Endothelial cell of umbilical vein (primary cell): ENCODE results near the gene UBE2C. TPM values are rescaled to one million over a fixed set of nuclear protein-coding genes. Genes with fewer than 3 reads are reported as not detected.

Experiments used
- BruUV-seq: library from RNA; stranded (reverse); fragments of 400-500 nt; replicated peaks from 2 replicates; lab custom pipeline; 2021; lab: Mats Ljungman, UMichigan
- CTCF ChIA-PET: fragments of 300-600, 350-600 bp; sonication (Branson Sonifier 250); formaldehyde crosslinking; loops from one replicate; lab custom pipeline; 2021; ENCODE audit warnings: antibody characterized with exemption, inconsistent platforms; lab: Charles Lee
- POLR2A ChIA-PET: fragments of 300-600, 350-600 bp; sonication (Branson Sonifier 250); formaldehyde crosslinking; loops from one replicate; lab custom pipeline; 2021; ENCODE audit warnings: antibody characterized with exemption, inconsistent platforms; lab: Charles Lee
- DNase-seq: peaks from one replicate; pipeline ENCODE4 v3.0.0-alpha.2; 2011; ENCODE audit warnings: low read depth, low spot score
- FAIRE-seq: peaks from 2 replicates; lab custom pipeline; 2011; peaks lifted over from hg19 to GRCh38; lab: Jason Lieb, UNC
- H2AFZ ChIP-seq: 2 replicates; pipeline ENCODE4 v1.6.0; 2012; ENCODE audit warnings: low read depth, low read length, control low read depth, inconsistent platforms
- H3K27ac ChIP-seq: 2 replicates; pipeline ENCODE4 v1.5.1; 2011; ENCODE audit warnings: low read depth, mild to moderate bottlenecking, control low read depth, low read length, moderate library complexity; ENCODE audit not compliant: insufficient read depth
- H3K27me3 ChIP-seq, 2 experiments: 2 replicates each; pipeline versions ENCODE4 v1.6.0 to v1.6.1; 2011; ENCODE audit warnings: low read length in 2 of 2, mixed read lengths in 1 of 2; ENCODE audit not compliant: control insufficient read depth in 2 of 2, insufficient read depth in 2 of 2
- H3K36me3 ChIP-seq, 2 experiments: 2 replicates in 1 of 2; 3 replicates in 1 of 2; pipeline ENCODE4 v1.5.1; 2011; ENCODE audit warnings: low read length in 2 of 2, mild to moderate bottlenecking in 1 of 2, moderate library complexity in 1 of 2; ENCODE audit not compliant: control insufficient read depth in 2 of 2, insufficient read depth in 2 of 2; ENCODE audit errors: extremely low read depth in 1 of 2
- H3K4me1 ChIP-seq: 3 replicates; pipeline ENCODE4 v1.5.1; 2011; ENCODE audit warnings: mild to moderate bottlenecking, low read length; ENCODE audit not compliant: control insufficient read depth, insufficient read depth; ENCODE audit errors: extremely low read depth
- H3K4me2 ChIP-seq: 2 replicates; pipeline ENCODE4 v1.6.1; 2011; ENCODE audit warnings: low read length, control low read depth, mixed read lengths; ENCODE audit not compliant: insufficient read depth
- H3K4me3 ChIP-seq, 3 experiments: fragments of 200-600 bp in 1 of 3; sonication (generic), shearing (Covaris generic) in 1 of 3; replicated peaks in 1 of 3; 2 replicates each; pipeline ENCODE4 v1.5.1; 2011 to 2016; ENCODE audit warnings: control low read depth in 3 of 3, low read length in 3 of 3, mild to moderate bottlenecking in 2 of 3, inconsistent platforms in 1 of 3, low read depth in 1 of 3, moderate library complexity in 1 of 3; ENCODE audit not compliant: insufficient read depth in 1 of 3
- H3K79me2 ChIP-seq: 2 replicates; pipeline ENCODE4 v1.6.0; 2012; ENCODE audit warnings: low read length, inconsistent platforms; ENCODE audit not compliant: control insufficient read depth, insufficient read depth
- H3K9ac ChIP-seq: replicated peaks from 2 replicates; pipeline ENCODE3; 2011; ENCODE audit warnings: low read length, control low read depth; ENCODE audit not compliant: insufficient read depth; ENCODE audit errors: extremely low read depth
- H3K9me1 ChIP-seq: replicated peaks from 3 replicates; pipeline ENCODE4 v1.6.0; 2011; ENCODE audit warnings: mild to moderate bottlenecking, low read length; ENCODE audit not compliant: control insufficient read depth, insufficient read depth; ENCODE audit errors: extremely low read depth
- H3K9me3 ChIP-seq: replicated peaks from 2 replicates; pipeline ENCODE4 v1.5.1; 2012; ENCODE audit warnings: low read length, inconsistent platforms; ENCODE audit not compliant: control insufficient read depth, insufficient read depth
- H4K20me1 ChIP-seq: replicated peaks from 2 replicates; pipeline ENCODE3; 2011; ENCODE audit warnings: mild to moderate bottlenecking, low read length; ENCODE audit not compliant: control insufficient read depth, insufficient read depth; ENCODE audit errors: extremely low read depth
- EZH2 ChIP-seq: IDR thresholded peaks from 2 replicates; pipeline ENCODE4 v1.6.1; 2012; ENCODE audit warnings: borderline replicate concordance, low read depth, mild to moderate bottlenecking, moderate library complexity, low read length, inconsistent platforms; ENCODE audit not compliant: severe bottlenecking
- FOS ChIP-seq: IDR thresholded peaks from 2 replicates; pipeline ENCODE4 v1.6.1; 2011; ENCODE audit warnings: mild to moderate bottlenecking, low read length, moderate library complexity, borderline replicate concordance; ENCODE audit not compliant: insufficient read depth
- GATA2 ChIP-seq: IDR thresholded peaks from 2 replicates; pipeline ENCODE4 v1.7.0; 2011; ENCODE audit warnings: low read depth, mild to moderate bottlenecking, moderate library complexity, mixed read lengths, low read length; ENCODE audit not compliant: insufficient read length, insufficient read depth
- JUN ChIP-seq: IDR thresholded peaks from 2 replicates; pipeline ENCODE4 v1.6.1; 2011; ENCODE audit warnings: borderline replicate concordance, low read depth; ENCODE audit not compliant: insufficient read length, insufficient read depth
- MYC ChIP-seq: IDR thresholded peaks from one replicate; pipeline ENCODE4 v1.6.1; 2011; ENCODE audit warnings: mild to moderate bottlenecking, low read depth, low read length
- POLR2A ChIP-seq: IDR thresholded peaks from 2 replicates; pipeline ENCODE4 v1.6.1; 2012; ENCODE audit warnings: low read depth, mild to moderate bottlenecking, control low read depth, low read length
- POLR2AphosphoS5 ChIP-seq: IDR thresholded peaks from 2 replicates; pipeline ENCODE4 v1.6.1; 2012; ENCODE audit warnings: low read depth, mild to moderate bottlenecking, control low read depth, low read length, moderate library complexity; ENCODE audit not compliant: insufficient read depth
- dilution Hi-C: fragments of 300-500 bp; cut with MboI; formaldehyde crosslinking; loops from one replicate; pipeline ENCODE4 v1.15.0; 2019; ENCODE audit warnings: low sequenced_read_pairs; ENCODE audit not compliant: extremely low pct_ligation_motif_present
- intact Hi-C: fragments of 100-400 bp; cut with micrococcal nuclease; formaldehyde crosslinking; loops from one replicate; pipeline ENCODE4 v1.10.0; 2022
- polyA plus RNA-seq, 4 experiments: library from polyadenylated mRNA; depleted of rRNA in 3 of 4; stranded (reverse) in 3 of 4; unstranded in 1 of 4; fragments of >200 nt; gene quantifications; 2 replicates each; pipeline versions ENCODE4 v1.2.1 to v1.2.3, GENCODE V29; 2011 to 2012; ENCODE audit warnings: missing spikeins in 1 of 4
- total RNA-seq: library from RNA; stranded (reverse); gene quantifications from 2 replicates; pipeline ENCODE4 v1.2.3, GENCODE V29; 2021
- TF ChIP-seq, protein P1 (sequence below), 2 donors: IDR thresholded peaks; 1 replicate in 1 of 2; 2 replicates in 1 of 2; pipeline ENCODE4 v1.5.1; 2011; ENCODE audit warnings: low read length in 2 of 2, mild to moderate bottlenecking in 2 of 2, moderate library complexity in 2 of 2, control low read depth in 1 of 2, inconsistent platforms in 1 of 2, low read depth in 1 of 2; ENCODE audit not compliant: insufficient read depth in 1 of 2; ENCODE audit errors: extremely low read depth in 1 of 2
- TF ChIP-seq, protein P2 (sequence below): IDR thresholded peaks from 2 replicates; pipeline ENCODE4 v1.6.1; 2011; ENCODE audit not compliant: insufficient read depth, insufficient read length

Gene UBE2C
- total and polyA plus RNA-seq, 2 donors (not counting 3 experiments of a cell fraction or from before 2014, with no cell fraction given) = 129 to 130 TPM

DNA sequence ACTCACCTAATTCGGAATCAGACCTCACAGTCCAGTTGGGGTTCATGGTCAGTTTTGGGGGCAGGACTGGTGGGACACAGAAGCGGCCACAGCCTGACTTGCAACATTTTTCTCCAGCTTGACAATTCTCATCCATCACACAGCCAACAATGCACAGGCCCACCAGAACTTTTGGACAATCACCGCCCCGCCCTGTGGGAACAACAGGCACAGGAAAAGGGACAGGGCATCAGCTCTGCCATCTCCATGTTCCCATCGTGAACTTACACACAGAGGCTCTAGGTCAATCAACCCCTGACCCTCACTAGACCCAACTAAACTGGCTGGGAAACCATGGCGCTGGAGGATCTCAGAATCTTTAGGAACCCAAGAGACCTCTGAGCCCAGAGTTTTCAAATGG, 37.0 kb upstream of the UBE2C start:
- Histone ChIP-seq H4K20me1 (no peaks in the 10 kb centered on the region), H3K9me1 (no peaks in the 10 kb centered on the region), H3K4me3 (no peak overlapping the region), H3K4me2 (no peak overlapping the region), H2AFZ (no peak overlapping the region), H3K79me2 (no peaks in the 10 kb centered on the region), H3K27me3 (peaks cover 0 to 4% of the 10 kb centered on the region in 2 experiments), H3K4me1 (peaks cover 21% of the 10 kb centered on the region), H3K27ac (no peak overlapping the region), H3K9me3 (no peaks in the 10 kb centered on the region), H3K36me3 (no peaks in the 10 kb centered on the region), H3K9ac (no peak overlapping the region)
- dilution Hi-C loops = no loop called here
- ChIA-PET POLR2A (no interaction called here), CTCF (no interaction called here)
- no peak for DNase-seq
- TF ChIP-seq EZH2 (no peak), POLR2A (no peak), FOS (no peak), MYC (no peak), GATA2 (no peak), POLR2AphosphoS5 (no peak), JUN (no peak)
- TF ChIP-seq, protein P1, sequence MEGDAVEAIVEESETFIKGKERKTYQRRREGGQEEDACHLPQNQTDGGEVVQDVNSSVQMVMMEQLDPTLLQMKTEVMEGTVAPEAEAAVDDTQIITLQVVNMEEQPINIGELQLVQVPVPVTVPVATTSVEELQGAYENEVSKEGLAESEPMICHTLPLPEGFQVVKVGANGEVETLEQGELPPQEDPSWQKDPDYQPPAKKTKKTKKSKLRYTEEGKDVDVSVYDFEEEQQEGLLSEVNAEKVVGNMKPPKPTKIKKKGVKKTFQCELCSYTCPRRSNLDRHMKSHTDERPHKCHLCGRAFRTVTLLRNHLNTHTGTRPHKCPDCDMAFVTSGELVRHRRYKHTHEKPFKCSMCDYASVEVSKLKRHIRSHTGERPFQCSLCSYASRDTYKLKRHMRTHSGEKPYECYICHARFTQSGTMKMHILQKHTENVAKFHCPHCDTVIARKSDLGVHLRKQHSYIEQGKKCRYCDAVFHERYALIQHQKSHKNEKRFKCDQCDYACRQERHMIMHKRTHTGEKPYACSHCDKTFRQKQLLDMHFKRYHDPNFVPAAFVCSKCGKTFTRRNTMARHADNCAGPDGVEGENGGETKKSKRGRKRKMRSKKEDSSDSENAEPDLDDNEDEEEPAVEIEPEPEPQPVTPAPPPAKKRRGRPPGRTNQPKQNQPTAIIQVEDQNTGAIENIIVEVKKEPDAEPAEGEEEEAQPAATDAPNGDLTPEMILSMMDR (IDR thresholded peaks at IDR 0.05; ENCODE audit: extremely low read depth in 1 of 2, insufficient read depth in 1 of 2, low read depth in 1 of 2, low read length in 2 of 2) = no peak
- TF ChIP-seq, protein P2, sequence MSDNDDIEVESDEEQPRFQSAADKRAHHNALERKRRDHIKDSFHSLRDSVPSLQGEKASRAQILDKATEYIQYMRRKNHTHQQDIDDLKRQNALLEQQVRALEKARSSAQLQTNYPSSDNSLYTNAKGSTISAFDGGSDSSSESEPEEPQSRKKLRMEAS = no peak
- intact Hi-C loops = loop anchor here (10.0 kb wide), 1 partner anchor 151 kb away; the partner anchor contains the start of gene WFDC10A
- FAIRE-seq = no peak
- BruUV-seq = no TSS peak
